ENCODE measurements around the gene TMEM165.

TMEM165 gene

DNA sequence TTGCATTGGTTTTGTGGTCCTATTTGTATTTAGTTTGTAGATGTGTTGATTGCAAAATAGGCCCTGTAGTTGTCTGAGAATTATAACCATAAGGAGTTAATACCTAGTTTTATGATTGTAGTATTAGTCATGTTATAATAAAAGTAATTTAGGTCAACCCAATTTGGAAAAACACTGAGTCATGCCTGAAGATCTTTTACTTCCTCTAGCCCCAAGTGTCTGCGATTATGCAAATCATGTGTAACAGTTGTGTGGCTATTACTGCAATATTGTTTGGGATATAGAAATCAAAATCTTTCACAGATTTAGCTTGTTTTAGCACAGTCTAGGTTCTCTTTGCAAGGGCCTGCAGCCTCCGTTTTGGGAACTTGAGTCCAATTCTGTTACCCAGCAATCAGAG, 37.1 kb upstream of the TMEM165 start:
- Histone ChIP-seq H3K9me3 (ENCODE audit: control insufficient read depth, insufficient read depth, low read depth, low read length) (no peaks in the 10 kb centered on the region), H3K27ac (ENCODE audit: extremely low read depth, low read depth, low read length) (no peak overlapping the region), H3K4me1 (ENCODE audit: control insufficient read depth, insufficient read depth, low read length) (no peaks in the 10 kb centered on the region), H3K36me3 (ENCODE audit: control insufficient read depth in 2 of 2, insufficient read depth in 1 of 2, low read length in 2 of 2) (peaks cover 2 to 6% of the 10 kb centered on the region in 2 experiments; a peak in 2 of 3 replicates), H3K4me3 (ENCODE audit: low read depth, low read length) (no peak overlapping the region)
- TF ChIP-seq ZNF214 (tag by site-specific recombination; IDR thresholded peaks at IDR 0.05; ENCODE audit: borderline replicate concordance) = no peak
- peak; percentile 67 for TF ChIP-seq SCRT2 (tag by site-specific recombination; IDR thresholded peaks at IDR 0.05)
- TF ChIP-seq, protein P1, sequence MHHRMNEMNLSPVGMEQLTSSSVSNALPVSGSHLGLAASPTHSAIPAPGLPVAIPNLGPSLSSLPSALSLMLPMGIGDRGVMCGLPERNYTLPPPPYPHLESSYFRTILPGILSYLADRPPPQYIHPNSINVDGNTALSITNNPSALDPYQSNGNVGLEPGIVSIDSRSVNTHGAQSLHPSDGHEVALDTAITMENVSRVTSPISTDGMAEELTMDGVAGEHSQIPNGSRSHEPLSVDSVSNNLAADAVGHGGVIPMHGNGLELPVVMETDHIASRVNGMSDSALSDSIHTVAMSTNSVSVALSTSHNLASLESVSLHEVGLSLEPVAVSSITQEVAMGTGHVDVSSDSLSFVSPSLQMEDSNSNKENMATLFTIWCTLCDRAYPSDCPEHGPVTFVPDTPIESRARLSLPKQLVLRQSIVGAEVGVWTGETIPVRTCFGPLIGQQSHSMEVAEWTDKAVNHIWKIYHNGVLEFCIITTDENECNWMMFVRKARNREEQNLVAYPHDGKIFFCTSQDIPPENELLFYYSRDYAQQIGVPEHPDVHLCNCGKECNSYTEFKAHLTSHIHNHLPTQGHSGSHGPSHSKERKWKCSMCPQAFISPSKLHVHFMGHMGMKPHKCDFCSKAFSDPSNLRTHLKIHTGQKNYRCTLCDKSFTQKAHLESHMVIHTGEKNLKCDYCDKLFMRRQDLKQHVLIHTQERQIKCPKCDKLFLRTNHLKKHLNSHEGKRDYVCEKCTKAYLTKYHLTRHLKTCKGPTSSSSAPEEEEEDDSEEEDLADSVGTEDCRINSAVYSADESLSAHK (tag by site-specific recombination; IDR thresholded peaks at IDR 0.05) = no peak
- TF ChIP-seq, protein P2, sequence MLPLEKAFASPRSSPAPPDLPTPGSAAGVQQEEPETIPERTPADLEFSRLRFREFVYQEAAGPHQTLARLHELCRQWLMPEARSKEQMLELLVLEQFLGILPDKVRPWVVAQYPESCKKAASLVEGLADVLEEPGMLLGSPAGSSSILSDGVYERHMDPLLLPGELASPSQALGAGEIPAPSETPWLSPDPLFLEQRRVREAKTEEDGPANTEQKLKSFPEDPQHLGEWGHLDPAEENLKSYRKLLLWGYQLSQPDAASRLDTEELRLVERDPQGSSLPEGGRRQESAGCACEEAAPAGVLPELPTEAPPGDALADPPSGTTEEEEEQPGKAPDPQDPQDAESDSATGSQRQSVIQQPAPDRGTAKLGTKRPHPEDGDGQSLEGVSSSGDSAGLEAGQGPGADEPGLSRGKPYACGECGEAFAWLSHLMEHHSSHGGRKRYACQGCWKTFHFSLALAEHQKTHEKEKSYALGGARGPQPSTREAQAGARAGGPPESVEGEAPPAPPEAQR (tag by site-specific recombination; IDR thresholded peaks at IDR 0.05) = no peak
- no peak for TF ChIP-seq ZNF544 (tag by site-specific recombination; IDR thresholded peaks at IDR 0.05)
- peak; percentile 51 for TF ChIP-seq SP7 (tag by site-specific recombination; IDR thresholded peaks at IDR 0.05)
- TF ChIP-seq ZNF785 (tag by site-specific recombination; IDR thresholded peaks at IDR 0.05) = no peak
- TF ChIP-seq HOXD13 (CRISPR knock-in tag; IDR thresholded peaks at IDR 0.05; ENCODE audit: borderline replicate concordance) = no peak
- TF ChIP-seq ZSCAN16 (tag by site-specific recombination; IDR thresholded peaks at IDR 0.05) = no peak
- 0 out of 2 replicates have a peak, but pooled peaks have one; percentile 44 for TF ChIP-seq ZEB2 (tag by site-specific recombination; IDR thresholded peaks at IDR 0.05)
- TF ChIP-seq, protein P3, sequence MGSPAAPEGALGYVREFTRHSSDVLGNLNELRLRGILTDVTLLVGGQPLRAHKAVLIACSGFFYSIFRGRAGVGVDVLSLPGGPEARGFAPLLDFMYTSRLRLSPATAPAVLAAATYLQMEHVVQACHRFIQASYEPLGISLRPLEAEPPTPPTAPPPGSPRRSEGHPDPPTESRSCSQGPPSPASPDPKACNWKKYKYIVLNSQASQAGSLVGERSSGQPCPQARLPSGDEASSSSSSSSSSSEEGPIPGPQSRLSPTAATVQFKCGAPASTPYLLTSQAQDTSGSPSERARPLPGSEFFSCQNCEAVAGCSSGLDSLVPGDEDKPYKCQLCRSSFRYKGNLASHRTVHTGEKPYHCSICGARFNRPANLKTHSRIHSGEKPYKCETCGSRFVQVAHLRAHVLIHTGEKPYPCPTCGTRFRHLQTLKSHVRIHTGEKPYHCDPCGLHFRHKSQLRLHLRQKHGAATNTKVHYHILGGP (tag by site-specific recombination; IDR thresholded peaks at IDR 0.05) = no peak
- no peak for TF ChIP-seq ZNF610 (tag by site-specific recombination; IDR thresholded peaks at IDR 0.05; ENCODE audit: borderline replicate concordance)
- TF ChIP-seq ZNF366 (tag by site-specific recombination; conservative IDR thresholded peaks at IDR 0.05) = peak; percentile 42; the same call in 1 of the 2 replicates
- no peak for TF ChIP-seq EGR2 (tag by site-specific recombination; IDR thresholded peaks at IDR 0.05; ENCODE audit: low read depth)
- TF ChIP-seq ZNF629 (tag by site-specific recombination; IDR thresholded peaks at IDR 0.05) = 0 out of 2 replicates have a peak, but pooled peaks have one; percentile 26
- TF ChIP-seq, protein P4, sequence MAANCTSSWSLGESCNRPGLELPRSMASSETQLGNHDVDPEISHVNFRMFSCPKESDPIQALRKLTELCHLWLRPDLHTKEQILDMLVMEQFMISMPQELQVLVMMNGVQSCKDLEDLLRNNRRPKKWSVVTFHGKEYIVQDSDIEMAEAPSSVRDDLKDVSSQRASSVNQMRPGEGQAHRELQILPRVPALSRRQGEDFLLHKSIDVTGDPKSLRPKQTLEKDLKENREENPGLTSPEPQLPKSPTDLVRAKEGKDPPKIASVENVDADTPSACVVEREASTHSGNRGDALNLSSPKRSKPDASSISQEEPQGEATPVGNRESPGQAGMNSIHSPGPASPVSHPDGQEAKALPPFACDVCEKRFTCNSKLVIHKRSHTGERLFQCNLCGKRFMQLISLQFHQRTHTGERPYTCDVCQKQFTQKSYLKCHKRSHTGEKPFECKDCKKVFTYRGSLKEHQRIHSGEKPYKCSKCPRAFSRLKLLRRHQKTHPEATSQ (tag by site-specific recombination; IDR thresholded peaks at IDR 0.05) = no peak
- no peak for TF ChIP-seq WT1 (tag by site-specific recombination; IDR thresholded peaks at IDR 0.05)
- TF ChIP-seq, protein P5, sequence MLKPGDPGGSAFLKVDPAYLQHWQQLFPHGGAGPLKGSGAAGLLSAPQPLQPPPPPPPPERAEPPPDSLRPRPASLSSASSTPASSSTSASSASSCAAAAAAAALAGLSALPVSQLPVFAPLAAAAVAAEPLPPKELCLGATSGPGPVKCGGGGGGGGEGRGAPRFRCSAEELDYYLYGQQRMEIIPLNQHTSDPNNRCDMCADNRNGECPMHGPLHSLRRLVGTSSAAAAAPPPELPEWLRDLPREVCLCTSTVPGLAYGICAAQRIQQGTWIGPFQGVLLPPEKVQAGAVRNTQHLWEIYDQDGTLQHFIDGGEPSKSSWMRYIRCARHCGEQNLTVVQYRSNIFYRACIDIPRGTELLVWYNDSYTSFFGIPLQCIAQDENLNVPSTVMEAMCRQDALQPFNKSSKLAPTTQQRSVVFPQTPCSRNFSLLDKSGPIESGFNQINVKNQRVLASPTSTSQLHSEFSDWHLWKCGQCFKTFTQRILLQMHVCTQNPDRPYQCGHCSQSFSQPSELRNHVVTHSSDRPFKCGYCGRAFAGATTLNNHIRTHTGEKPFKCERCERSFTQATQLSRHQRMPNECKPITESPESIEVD (tag by site-specific recombination; IDR thresholded peaks at IDR 0.05) = peak; percentile 54
- ChIA-PET POLR2A (no interaction called here), CTCF (interaction anchor here (0.6 kb wide), 2 partner anchors 13 to 1040 kb away, joined by 3 read pairs; partner anchors contain the start of gene SRD5A3)

All from HEK293 (cell line).